ENCODE measurements around the gene TP73.

TP73 gene

DNA sequence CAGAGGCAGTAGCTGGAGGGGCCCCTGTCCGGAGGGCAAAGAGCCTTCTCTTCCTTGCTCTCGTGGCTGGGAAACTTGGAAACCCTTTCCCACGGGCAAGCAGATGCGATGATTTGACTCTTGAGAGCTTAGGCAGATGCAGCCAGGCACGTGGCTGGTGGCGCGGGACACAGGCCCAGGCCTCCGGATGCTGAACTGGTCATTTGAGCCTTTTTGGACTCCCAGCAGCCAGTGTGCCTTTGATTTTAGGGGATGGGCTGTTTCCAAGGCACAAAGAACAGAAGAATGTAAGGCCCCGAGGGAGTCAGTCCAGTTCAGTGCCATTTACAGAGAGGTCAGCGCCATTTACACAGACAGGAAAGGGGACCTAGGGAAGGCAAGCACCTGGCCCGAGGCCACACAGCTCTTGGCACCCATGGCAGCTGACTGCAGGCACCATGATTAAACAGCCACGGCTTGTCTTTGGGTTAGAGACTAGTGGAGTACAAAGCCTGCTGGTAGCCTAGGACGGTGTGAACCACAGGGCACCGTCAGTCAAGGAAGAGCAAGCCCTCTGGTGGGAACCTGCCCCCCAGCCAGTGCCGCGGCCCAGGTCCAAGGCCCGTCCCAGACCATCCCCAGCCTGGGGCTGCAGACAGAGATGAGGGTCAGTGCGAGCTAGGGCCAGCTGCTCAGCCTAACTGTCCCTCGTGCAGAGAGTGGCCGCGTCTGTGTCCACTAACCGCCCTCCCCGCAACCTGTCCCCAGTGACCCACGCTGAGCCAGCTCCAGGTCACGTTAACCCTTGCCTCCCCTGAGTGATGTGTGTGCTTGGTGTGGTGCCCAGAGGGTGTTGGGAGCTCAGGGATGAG, 79.5 kb downstream of the TP73 start:
- DNase-seq: no peak

DNA sequence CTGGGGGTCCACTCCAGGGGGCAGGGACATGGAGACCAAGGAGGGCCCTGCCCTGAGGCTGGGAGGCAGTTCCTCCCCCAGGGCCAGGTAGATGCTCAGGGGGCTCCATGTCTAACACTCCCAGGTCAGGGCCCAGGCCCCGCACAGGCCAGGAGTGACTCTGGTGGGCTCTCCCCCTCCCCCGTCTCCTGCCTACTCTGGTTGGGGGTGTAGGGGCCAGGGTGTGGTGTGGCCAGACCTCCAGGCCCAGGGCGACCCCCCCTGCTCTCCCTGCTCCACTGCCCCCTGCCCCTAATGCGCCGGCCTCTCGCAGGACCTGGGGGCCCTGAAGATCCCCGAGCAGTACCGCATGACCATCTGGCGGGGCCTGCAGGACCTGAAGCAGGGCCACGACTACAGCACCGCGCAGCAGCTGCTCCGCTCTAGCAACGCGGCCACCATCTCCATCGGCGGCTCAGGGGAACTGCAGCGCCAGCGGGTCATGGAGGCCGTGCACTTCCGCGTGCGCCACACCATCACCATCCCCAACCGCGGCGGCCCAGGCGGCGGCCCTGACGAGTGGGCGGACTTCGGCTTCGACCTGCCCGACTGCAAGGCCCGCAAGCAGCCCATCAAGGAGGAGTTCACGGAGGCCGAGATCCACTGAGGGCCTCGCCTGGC, 80.2 kb downstream of the TP73 start:
- DNase-seq: no peak

- DNase-seq: no peak
Observed at GRCh38 chr1:3733094-3733882, 81.0 kb downstream of the TP73 start.

- no peak for DNase-seq
Observed at GRCh38 chr1:3733883-3734589, 81.7 kb downstream of the TP73 start.

GRCh38 chr1:3734602-3735001, 82.3 kb downstream of the TP73 start:
- DNase-seq: no peak

DNA sequence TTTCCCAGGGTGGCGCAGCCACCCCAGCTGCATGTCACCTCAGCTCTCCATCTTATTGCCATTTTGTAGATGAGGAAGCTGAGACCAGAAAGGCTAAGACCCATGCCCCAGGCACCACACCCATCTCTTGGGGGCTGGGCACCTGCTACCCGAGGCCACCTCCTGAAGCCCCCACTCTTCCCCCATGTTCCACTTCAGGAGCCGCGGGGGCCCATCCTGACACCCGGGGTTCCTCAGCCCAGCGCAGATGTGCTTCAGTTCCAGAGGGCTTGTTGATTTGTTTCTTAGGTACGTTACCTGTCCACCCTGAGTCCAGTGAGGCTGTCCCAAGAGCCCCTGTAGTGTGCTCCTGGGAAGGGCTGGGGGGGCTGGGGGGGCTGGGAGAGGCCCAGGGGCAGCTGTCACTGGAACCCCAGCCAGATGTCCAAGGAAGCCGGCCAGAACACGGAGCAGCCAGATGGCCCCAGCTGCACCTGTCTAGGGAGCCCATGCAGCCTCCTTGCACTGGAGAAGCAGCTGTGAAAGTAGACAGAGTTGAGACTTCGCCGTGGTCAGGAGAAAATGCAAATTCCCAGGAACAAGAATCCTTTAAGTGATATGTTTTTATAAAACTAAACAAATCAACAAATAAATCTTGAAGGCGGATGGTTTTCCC, 82.8 kb downstream of the TP73 start:
- DNase-seq: no peak

DNA sequence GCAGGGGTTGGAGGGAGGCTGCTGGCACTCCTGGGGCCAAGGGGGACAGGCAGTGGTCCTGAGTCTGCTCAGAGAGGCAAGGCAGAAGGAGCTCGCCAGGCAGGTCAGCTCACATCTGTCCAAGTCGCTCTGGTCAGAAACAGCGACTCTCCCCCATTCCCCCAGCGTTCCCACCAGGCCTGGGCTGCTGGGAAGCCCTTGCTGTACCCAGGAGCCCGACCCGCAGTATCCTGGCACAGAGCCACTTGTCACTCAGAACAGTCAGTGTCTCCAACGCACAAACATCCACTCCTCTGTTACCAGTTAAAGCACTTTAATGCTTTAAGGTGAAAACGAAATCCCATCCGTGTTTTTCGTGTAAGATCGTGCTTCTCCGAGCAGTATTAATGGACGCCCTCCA, 83.4 kb downstream of the TP73 start:
- DNase-seq: no peak

- no peak for DNase-seq
Observed at GRCh38 chr1:3736131-3736561, 83.8 kb downstream of the TP73 start.

DNA sequence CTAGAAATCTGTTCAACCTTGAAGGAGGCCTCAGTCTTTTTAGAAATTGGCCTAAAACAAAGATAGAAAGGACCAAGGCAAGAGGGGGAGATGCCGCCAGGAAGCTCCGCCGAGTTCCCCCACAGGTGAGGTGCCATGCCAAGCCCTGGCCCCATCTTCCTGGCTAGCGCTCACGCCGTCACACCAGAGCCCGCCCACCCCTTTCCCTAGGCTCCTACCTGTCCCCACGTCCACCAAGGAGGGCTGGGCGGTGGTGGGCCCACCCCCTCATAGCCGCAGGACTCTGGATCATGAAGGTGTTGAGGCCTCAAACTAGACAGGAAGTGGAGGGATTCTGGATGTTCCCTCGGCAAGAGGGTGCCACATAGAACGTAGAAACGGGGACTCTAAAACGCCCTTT, 84.4 kb downstream of the TP73 start:
- no peak for DNase-seq

GRCh38 chr1:3738943-3739342, 86.6 kb downstream of the TP73 start:
- no peak for DNase-seq

- no peak for DNase-seq
Observed at GRCh38 chr1:3740042-3740441, 87.7 kb downstream of the TP73 start.

- DNase-seq: no peak
Observed at GRCh38 chr1:3740752-3741151, 88.4 kb downstream of the TP73 start.

DNA sequence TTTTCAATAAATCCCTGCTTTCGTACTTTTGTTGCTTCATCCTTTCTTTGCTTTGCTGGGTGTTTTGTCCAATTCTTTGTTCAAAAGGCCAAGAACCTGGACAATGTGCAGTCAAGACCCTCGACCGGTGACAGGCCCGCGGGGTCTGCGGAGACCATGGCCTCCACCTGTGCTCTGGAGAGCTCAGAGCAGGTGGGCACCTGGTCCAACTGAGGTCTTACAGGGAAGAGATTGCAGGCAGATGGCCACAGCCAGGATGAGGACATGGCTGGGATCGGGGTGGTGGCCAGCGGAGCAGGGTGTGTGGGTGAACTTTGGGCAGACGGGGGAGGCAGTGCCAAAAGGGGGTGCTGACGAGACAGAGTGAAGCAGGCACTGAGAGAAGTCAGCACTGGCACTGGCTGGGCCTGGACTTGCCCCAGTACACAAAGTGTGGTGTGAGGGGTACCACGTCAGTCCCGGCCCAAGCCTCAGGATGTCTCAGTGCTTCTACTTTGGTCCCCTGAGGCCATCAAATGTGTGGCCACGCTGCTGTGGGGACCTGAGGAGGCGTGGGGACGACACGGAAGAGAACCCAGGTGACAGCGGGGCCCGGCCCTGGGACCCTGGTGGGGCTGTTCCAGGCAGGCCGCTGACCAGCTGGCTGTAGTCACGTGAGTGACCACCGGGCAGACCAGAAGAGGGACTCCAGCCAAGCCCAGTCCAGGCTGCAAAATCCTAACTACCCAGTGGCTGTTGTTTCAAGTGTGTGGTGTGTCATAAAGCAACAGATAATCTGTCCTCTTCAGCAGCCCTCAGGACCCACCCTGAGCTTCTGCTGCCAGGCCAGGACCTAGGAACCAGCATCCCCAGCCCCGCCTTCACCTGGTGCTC, 89.5 kb downstream of the TP73 start:
- DNase-seq: no peak

DNA sequence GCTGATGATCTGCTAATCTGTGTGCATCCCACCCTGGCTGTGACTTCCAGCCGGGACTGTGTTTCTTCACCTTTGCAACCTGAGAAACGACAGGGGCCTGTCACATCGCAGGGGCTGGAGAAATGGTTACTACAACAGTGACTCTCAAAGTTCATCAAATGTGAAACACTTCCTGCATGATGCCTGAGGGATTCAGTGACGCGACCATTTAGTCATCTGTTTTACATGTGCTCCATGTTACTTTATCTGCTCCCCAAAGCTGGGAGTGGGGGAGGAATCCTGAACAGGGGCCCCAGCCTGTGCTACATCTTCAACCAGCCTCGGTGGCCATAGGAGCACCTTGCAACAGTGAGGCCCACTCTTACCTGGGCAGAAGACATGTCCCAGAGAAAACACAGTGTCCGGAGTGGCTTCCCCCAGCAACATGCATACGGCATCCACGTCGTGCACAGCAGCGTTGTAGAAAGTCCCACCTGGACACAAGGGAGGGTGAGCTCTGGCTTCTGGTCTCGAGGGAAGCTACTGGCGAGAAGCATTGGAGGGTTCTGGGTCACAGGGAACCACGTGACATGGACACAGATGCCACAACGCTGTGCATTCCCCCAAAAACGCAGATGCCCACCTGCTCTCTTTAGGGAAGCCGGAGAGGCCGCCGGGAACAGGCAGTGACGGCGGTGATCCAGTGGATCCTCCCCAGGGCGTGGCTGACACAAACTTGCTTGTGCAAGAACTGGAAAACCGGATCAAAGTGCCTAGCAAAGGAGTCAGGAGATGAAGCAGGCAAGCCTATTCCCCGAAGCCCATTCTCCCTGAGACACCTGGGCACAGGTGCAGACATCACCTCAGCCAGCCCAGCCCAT, 90.4 kb downstream of the TP73 start:
- no peak for DNase-seq

DNA sequence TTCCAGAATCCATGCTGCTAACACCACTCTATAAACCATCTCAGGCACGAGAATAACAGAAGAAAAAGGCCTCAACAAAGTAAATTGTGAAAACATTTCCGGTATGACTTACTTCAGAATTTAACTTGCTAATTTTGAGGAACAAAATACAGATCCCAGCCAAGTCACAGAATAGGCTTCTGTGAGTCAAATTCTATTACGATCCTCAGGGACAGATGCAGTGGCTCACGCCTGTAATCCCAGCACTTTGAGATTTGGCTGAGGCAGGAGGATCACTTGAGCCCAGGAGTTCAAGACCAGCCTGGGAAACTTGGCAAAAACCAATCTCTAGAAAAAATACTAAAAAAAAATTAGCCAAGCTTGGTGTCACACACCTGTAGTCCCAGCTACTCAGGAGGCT, 91.1 kb downstream of the TP73 start:
- DNase-seq: no peak

- DNase-seq: no peak
Observed at GRCh38 chr1:3743826-3744225, 91.5 kb downstream of the TP73 start.

DNA sequence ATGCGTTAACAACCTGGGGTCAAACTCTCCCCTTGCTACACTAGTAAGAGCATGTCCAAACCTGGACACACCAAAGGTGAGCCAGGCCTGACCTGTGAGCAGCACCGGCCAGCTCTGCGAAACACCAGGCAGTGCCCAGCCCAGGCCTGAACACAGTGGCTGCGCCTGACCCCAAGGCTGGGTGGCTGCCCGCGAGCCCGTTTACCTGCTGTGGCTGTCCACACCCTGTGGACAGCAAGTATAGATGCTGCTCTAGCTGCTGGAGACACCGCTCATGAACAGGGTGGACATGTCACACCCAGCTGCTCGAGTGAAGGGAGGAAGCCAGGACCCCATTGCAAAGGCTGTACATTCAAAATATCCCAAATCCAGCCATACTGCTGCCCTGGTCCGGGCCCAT, 92.3 kb downstream of the TP73 start:
- DNase-seq: no peak

GRCh38 chr1:3745071-3745470, 92.8 kb downstream of the TP73 start:
- DNase-seq: no peak

- DNase-seq: no peak
Observed at GRCh38 chr1:3745590-3746381, 93.5 kb downstream of the TP73 start.

DNA sequence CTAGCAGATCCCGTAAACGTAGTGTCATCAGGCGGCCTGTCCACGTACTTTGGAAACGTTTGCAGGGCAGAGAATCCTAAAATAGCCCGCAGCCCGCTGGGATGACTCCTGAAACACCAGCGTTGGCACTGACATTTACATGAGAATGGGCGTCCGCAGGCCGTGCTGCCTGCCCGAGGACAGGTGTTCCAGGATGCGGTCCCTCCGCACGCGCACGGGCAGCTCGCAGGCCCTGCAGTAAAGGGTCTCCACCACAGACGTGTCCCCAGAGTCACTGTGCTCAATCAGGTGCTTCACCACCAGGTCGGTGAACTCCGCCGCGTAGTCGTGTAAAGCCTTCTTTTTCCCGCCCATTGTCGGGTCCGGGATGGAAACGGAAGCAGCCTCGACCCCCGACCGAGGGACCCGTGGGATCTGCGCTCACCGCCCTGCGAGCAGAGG, 94.1 kb downstream of the TP73 start:
- DNase-seq: no peak

All from NCI-H2107 (cell line).